T-cell (primary cell): Measurements from ENCODE around the gene CBL. TPM values are rescaled to one million over a fixed set of nuclear protein-coding genes. Genes with fewer than 3 reads are reported as not detected.

Source experiments
- ATAC-seq, 4 experiments: fragments of 200-7000 bp in 3 of 4; fragments of 150-1000 bp in 1 of 4; cut with Tn5 transposase; replicated peaks in 1 of 4; 1 replicate in 3 of 4; 2 replicates in 1 of 4; pipeline ENCODE4 v1.10.0; 2021; ENCODE audit warnings: moderate library complexity in 3 of 4, mild to moderate bottlenecking in 2 of 4, moderate number of reproducible peaks in 1 of 4
- CTCF ChIA-PET, 2 donors: fragments of 300-600 bp; sonication (Branson Sonifier 250); formaldehyde crosslinking; loops; one replicate each; lab custom pipeline; 2022; ENCODE audit warnings: antibody characterized with exemption in 2 of 2; lab: Charles Lee
- POLR2A ChIA-PET, 2 donors: fragments of 300-600 bp; sonication (Branson Sonifier 250); formaldehyde crosslinking; loops; one replicate each; lab custom pipeline; 2022; ENCODE audit warnings: antibody characterized with exemption in 2 of 2; lab: Charles Lee
- DNase-seq, 35 experiments: peaks; one replicate each; pipeline versions ENCODE4 v3.0.0 to v3.0.0-alpha.2; 2013 to 2023
- H3K27ac ChIP-seq: one replicate; pipeline ENCODE4 v1.5.1; 2013; ENCODE audit warnings: low read length
- H3K27me3 ChIP-seq, 2 experiments: replicated peaks in 1 of 2; 1 replicate in 1 of 2; 2 replicates in 1 of 2; pipeline versions ENCODE4 v1.6.1 to v1.7.0; 2013; ENCODE audit warnings: low read length in 1 of 2, mixed read lengths in 1 of 2; ENCODE audit not compliant: control insufficient read depth in 2 of 2, insufficient read depth in 2 of 2; ENCODE audit errors: extremely low read depth in 1 of 2
- H3K36me3 ChIP-seq, 2 donors: 1 replicate in 1 of 2; 2 replicates in 1 of 2; pipeline versions ENCODE4 v1.6.1 to v1.7.0; 2013; ENCODE audit warnings: low read length in 1 of 2; ENCODE audit not compliant: control insufficient read depth in 2 of 2, insufficient read depth in 1 of 2; ENCODE audit errors: extremely low read depth in 1 of 2
- H3K4me1 ChIP-seq, 2 experiments: 1 replicate in 1 of 2; 2 replicates in 1 of 2; pipeline versions ENCODE4 v1.6.1 to v1.7.0; 2013; ENCODE audit warnings: low read length in 2 of 2, mixed read lengths in 1 of 2; ENCODE audit not compliant: insufficient read depth in 2 of 2, control insufficient read depth in 1 of 2; ENCODE audit errors: extremely low read depth in 1 of 2
- H3K4me3 ChIP-seq, 2 donors: 1 replicate in 1 of 2; 2 replicates in 1 of 2; pipeline versions ENCODE4 v1.5.1 to v1.7.0; 2013; ENCODE audit warnings: mild to moderate bottlenecking in 2 of 2, low read length in 1 of 2, moderate library complexity in 1 of 2; ENCODE audit not compliant: control insufficient read depth in 1 of 2; ENCODE audit errors: extremely low read depth in 1 of 2
- H3K9me3 ChIP-seq: 2 replicates; pipeline ENCODE4 v1.7.0; 2013
- H3K27ac Mint-ChIP-seq, 2 donors: one replicate each; pipeline ENCODE4 v1.8.0; 2020 to 2021; ENCODE audit warnings: mild to moderate bottlenecking in 2 of 2, mixed read lengths in 2 of 2
- H3K27me3 Mint-ChIP-seq, 2 donors: one replicate each; pipeline ENCODE4 v1.8.0; 2021 to 2022; ENCODE audit warnings: mixed read lengths in 2 of 2
- H3K36me3 Mint-ChIP-seq: one replicate; pipeline ENCODE4 v1.8.0; 2021; ENCODE audit warnings: mixed read lengths
- H3K4me1 Mint-ChIP-seq, 3 donors: one replicate each; pipeline ENCODE4 v1.8.0; 2020 to 2022; ENCODE audit warnings: mixed read lengths in 3 of 3, mild to moderate bottlenecking in 1 of 3
- H3K4me3 Mint-ChIP-seq, 3 donors: one replicate each; pipeline ENCODE4 v1.8.0; 2020 to 2022; ENCODE audit warnings: mild to moderate bottlenecking in 3 of 3, mixed read lengths in 3 of 3, moderate library complexity in 3 of 3
- H3K9me3 Mint-ChIP-seq, 3 donors: one replicate each; pipeline ENCODE4 v1.8.0; 2020 to 2022; ENCODE audit warnings: mixed read lengths in 3 of 3
- WGBS: methylation state at CpG from one replicate; pipeline ENCODE4 v1.1.5; 2013; ENCODE audit warnings: missing lambda C conversion rate; ENCODE audit not compliant: insufficient coverage; 5-methylcytosine and 5-hydroxymethylcytosine counted together
- total RNA-seq, 35 experiments: library from RNA in 6 of 35; stranded (reverse) in 6 of 35; fragments of 120-200 nt in 1 of 35; gene quantifications; one replicate each; pipeline versions ENCODE4 v1.2.1 to v1.2.4 and lab custom pipeline; 2013 to 2026

Gene CBL
- total RNA-seq, 5 donors from 2014 or later (not counting 1 experiment from before 2014, with no cell fraction given): 40.9 to 42.2 (median 41.1) TPM

DNA sequence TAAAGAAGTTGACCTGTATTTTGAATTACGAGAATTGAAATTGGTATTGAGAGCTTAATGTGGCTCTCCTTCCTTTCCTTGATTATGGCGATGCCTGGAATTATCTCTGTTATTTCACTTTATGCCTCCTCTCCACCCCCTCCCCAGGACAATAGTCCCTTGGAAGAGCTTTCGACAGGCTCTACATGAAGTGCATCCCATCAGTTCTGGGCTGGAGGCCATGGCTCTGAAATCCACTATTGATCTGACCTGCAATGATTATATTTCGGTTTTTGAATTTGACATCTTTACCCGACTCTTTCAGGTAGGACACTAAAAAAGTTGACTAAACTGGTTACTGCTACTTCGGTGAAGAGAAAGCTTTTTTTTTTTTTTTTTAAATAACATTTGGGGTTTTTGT is 67.6 kb downstream of the CBL start:
- Mint-ChIP-seq H3K4me1 (peaks cover 16 to 26% (median 17%) of the 10 kb centered on the region in 3 donors), H3K4me3 (no peak overlapping the region), H3K27ac (peak overlapping the region in 1 of 2 donors; percentile 69), H3K27me3 (no peaks in the 10 kb centered on the region), H3K36me3 (peaks cover 45% of the 10 kb centered on the region), H3K9me3 (no peaks in the 10 kb centered on the region)
- Histone ChIP-seq H3K4me3 (no peak overlapping the region), H3K9me3 (no peaks in the 10 kb centered on the region), H3K27me3 (no peaks in the 10 kb centered on the region), H3K27ac (no peak overlapping the region), H3K4me1 (peaks cover 4 to 10% of the 10 kb centered on the region in 2 experiments), H3K36me3 (peaks cover 0 to 58% of the 10 kb centered on the region in 2 donors)
- DNase-seq: no peak
- POLR2A ChIA-PET: interaction anchor here in 1 of 2 donors (0.6 to 0.7 kb wide), 2 partner anchors 32 to 34 kb away, joined by 3 to 11 read pairs; no protein-coding TSS in a partner anchor
- ATAC-seq: no peak
- WGBS: 100% methylated on average over 2 of the region's 6 CpGs
- CTCF ChIA-PET: interaction anchor here (0.6 to 1.5 kb wide), 7 partner anchors 10 to 257 kb away, joined by 3 to 6 read pairs (median 4); no protein-coding TSS in a partner anchor

DNA sequence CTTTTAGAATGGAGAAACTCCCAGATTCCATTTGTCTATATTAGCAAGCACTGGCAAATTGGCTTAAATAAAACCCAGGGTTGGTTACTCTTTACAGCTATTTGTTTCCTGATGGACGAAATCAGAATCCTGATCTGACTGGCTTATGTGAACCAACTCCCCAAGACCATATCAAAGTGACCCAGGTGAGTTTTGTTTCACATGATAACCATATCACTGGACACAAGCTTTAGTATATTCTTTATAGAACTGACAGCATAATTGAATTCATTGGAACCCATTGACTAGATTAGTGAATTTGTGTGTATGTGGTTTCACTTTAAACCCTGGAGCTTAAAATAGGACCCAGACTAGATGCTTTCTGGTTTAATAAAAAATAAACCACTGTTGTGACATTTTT is 71.5 kb downstream of the CBL start:
- 100% methylated on average over 1 of the region's 1 CpG for WGBS
- Mint-ChIP-seq H3K36me3 (peaks cover 42% of the 10 kb centered on the region), H3K27me3 (no peaks in the 10 kb centered on the region), H3K4me3 (no peak overlapping the region), H3K27ac (no peak overlapping the region), H3K9me3 (no peaks in the 10 kb centered on the region), H3K4me1 (peaks cover 15 to 27% (median 17%) of the 10 kb centered on the region in 3 donors)
- ATAC-seq (no peak), DNase-seq (no peak)
- POLR2A ChIA-PET: interaction anchor here (0.6 to 0.7 kb wide), 3 partner anchors 11 to 52 kb away, joined by 3 to 4 read pairs (median 3); no protein-coding TSS in a partner anchor
- H3K36me3 ChIP-seq: peaks cover 0 to 70% of the 10 kb centered on the region in 2 donors
- no peaks in the 10 kb centered on the region for H3K9me3 ChIP-seq
- CTCF ChIA-PET: interaction anchor here (1.2 to 1.6 kb wide), 3 partner anchors 13 to 72 kb away, joined by 3 to 4 read pairs (median 3); partner anchors contain the start of gene CBL (in 1 of the 2)
- peaks cover 9 to 10% of the 10 kb centered on the region in 2 experiments for H3K4me1 ChIP-seq
- H3K27me3 ChIP-seq: no peaks in the 10 kb centered on the region
- H3K4me3 ChIP-seq: no peak overlapping the region
- H3K27ac ChIP-seq: no peak overlapping the region

DNA sequence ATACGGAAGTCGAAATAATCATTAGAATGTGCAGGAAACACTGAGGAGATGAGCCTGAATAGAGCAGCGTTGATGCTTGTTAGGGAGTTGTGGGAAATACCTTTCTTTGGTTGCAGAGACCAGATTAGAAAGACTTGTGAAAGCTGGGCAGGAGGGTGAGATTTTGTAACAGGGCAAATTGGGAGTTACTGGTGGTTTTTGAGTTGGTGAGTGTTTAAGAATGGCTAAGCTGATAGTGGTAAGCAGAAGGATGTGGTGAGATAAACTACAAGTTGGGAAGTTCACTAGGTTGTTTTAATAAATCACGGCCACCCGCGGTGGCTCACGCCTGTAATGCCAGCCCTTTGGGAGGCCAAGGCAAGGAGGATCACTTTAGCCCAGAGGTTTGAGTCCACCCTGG is 76.4 kb downstream of the CBL start:
- H3K27me3 Mint-ChIP-seq: no peaks in the 10 kb centered on the region
- no peak overlapping the region for H3K4me3 Mint-ChIP-seq
- H3K9me3 Mint-ChIP-seq: no peaks in the 10 kb centered on the region
- Histone ChIP-seq H3K36me3 (peaks cover 7 to 53% of the 10 kb centered on the region in 2 donors), H3K4me1 (peaks cover 10 to 21% of the 10 kb centered on the region in 2 experiments), H3K27ac (no peak overlapping the region), H3K27me3 (no peaks in the 10 kb centered on the region), H3K4me3 (no peak overlapping the region), H3K9me3 (no peaks in the 10 kb centered on the region)
- DNase-seq (no peak), ATAC-seq (no peak)
- ChIA-PET POLR2A (interaction anchor here in 1 of 2 donors (1.4 kb wide), 1 partner anchor 24 kb away, joined by 4 read pairs; no protein-coding TSS in a partner anchor), CTCF (interaction anchor here (0.7 to 3.3 kb wide), 8 partner anchors 9 to 77 kb away, joined by 3 to 25 read pairs (median 4); partner anchors contain the start of gene CBL (in 1 of the 2))
- H3K27ac Mint-ChIP-seq: peak overlapping the region; percentile 13 to 66
- H3K4me1 Mint-ChIP-seq: peaks cover 26 to 39% (median 30%) of the 10 kb centered on the region in 3 donors
- WGBS: 80% methylated on average over 7 of the region's 7 CpGs
- H3K36me3 Mint-ChIP-seq: peaks cover 35% of the 10 kb centered on the region

DNA sequence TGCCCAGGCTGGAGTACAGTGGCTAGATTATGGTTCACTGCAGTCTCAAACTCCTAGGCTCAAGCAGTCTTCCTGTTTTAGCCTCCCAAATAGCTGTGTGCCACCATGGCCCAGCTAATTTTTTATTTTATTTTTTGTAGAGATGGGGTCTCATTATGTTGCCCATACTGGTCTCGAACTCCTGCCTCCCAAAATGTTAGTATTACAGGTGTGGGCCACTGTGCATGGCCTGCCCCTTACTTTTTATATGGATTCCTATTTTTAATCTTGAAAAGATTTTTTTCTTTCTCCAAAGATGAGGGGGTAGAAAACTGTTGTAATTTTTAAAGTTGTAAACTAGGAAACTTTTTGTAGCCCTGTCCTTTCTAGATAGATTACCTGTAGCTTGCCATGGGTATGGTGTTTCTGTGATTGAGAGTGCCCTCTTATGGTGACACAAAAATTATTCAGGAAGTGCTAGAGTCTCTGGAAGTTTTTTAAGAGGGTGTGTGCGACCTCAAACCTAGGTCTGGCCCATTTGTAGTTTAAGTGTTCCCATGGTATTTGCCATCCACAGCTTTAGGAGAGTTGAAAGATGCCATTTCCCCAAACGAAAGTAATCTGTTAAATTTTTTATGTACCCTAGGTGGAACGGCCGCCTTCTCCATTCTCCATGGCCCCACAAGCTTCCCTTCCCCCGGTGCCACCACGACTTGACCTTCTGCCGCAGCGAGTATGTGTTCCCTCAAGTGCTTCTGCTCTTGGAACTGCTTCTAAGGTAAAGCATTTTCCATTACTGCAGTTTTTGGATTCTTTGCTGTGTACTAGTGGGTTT is 78.4 kb downstream of the CBL start:
- Histone ChIP-seq H3K9me3 (no peaks in the 10 kb centered on the region), H3K4me1 (peaks cover 10 to 21% of the 10 kb centered on the region in 2 experiments), H3K27ac (no peak overlapping the region), H3K27me3 (no peaks in the 10 kb centered on the region), H3K36me3 (peaks cover 7 to 46% of the 10 kb centered on the region in 2 donors), H3K4me3 (no peak overlapping the region)
- H3K27ac Mint-ChIP-seq: peak overlapping the region; percentile 37 to 69
- ChIA-PET CTCF (interaction anchor here (0.6 to 3.3 kb wide), 17 partner anchors 10 to 217 kb away, joined by 3 to 25 read pairs (median 3); partner anchors contain the start of genes CBL (in 1 of the 2), NLRX1 (in 1 of the 2) and VPS11 (in 1 of the 2)), POLR2A (no interaction called here)
- peaks cover 26 to 39% (median 30%) of the 10 kb centered on the region in 3 donors for H3K4me1 Mint-ChIP-seq
- WGBS: 0% methylated on average over 1 of the region's 9 CpGs
- no peaks in the 10 kb centered on the region for H3K9me3 Mint-ChIP-seq
- H3K36me3 Mint-ChIP-seq: peaks cover 42% of the 10 kb centered on the region
- ATAC-seq: peak; percentile 91 to 97 (median 94)
- H3K4me3 Mint-ChIP-seq: no peak overlapping the region
- no peaks in the 10 kb centered on the region for H3K27me3 Mint-ChIP-seq
- DNase-seq: peak in 11 of 35 experiments; percentile 7 to 75 (median 15)

DNA sequence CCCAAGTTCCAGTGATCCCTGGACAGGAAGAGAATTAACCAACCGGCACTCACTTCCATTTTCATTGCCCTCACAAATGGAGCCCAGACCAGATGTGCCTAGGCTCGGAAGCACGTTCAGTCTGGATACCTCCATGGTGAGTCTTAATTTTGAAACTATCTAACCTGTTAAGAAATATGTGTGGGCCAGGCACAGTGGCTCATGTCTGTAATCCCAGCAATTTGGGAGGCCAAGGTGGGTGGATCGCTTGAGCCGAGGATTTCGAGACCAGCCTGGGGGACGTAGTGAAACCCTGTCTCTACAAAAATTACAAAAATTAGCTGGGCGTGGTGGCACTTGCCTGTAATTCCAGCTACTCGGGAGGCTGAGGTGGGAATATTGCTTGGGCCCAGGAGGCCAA is 79.3 kb downstream of the CBL start:
- Mint-ChIP-seq H3K4me1 (peaks cover 26 to 38% (median 29%) of the 10 kb centered on the region in 3 donors), H3K4me3 (no peak overlapping the region), H3K27me3 (no peaks in the 10 kb centered on the region), H3K36me3 (peaks cover 42% of the 10 kb centered on the region), H3K9me3 (no peaks in the 10 kb centered on the region), H3K27ac (no peak overlapping the region)
- no peaks in the 10 kb centered on the region for H3K27me3 ChIP-seq
- ATAC-seq (no peak), DNase-seq (no peak)
- H3K4me1 ChIP-seq: peaks cover 10 to 21% of the 10 kb centered on the region in 2 experiments
- peaks cover 13 to 46% of the 10 kb centered on the region in 2 donors for H3K36me3 ChIP-seq
- CTCF ChIA-PET: interaction anchor here in 1 of 2 donors (0.5 to 3.3 kb wide), 5 partner anchors 13 to 80 kb away, joined by 3 to 25 read pairs (median 4); partner anchors contain the start of gene CBL
- H3K9me3 ChIP-seq: no peaks in the 10 kb centered on the region
- WGBS: 96% methylated on average over 6 of the region's 9 CpGs
- POLR2A ChIA-PET: no interaction called here
- H3K27ac ChIP-seq: no peak overlapping the region
- no peak overlapping the region for H3K4me3 ChIP-seq

DNA sequence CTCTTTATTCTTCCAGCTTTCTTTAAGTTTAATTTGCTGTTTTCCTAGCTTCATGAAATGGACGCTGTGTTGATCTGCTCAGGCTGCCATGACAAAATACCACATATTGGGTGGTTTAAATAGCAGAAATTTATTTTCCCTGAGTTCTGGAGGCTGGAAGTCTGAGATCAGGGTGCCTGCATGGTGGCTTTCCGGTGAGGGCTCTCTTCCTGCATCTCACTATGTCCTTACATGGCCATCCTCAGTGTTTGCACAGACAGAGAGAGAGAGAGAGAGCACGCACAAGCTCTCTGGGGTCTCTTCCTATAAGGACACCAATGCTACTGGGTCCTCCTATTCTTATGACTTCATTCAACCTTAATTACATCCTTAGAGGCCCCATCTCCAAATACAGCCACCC is 82.1 kb downstream of the CBL start:
- no peaks in the 10 kb centered on the region for H3K9me3 Mint-ChIP-seq
- H3K4me1 Mint-ChIP-seq: peaks cover 10 to 14% (median 12%) of the 10 kb centered on the region in 3 donors
- Histone ChIP-seq H3K9me3 (no peaks in the 10 kb centered on the region), H3K27ac (no peak overlapping the region), H3K27me3 (no peaks in the 10 kb centered on the region), H3K36me3 (peaks cover 16 to 51% of the 10 kb centered on the region in 2 donors), H3K4me3 (no peak overlapping the region), H3K4me1 (peaks cover 0 to 10% of the 10 kb centered on the region in 2 experiments)
- H3K27ac Mint-ChIP-seq: no peak overlapping the region
- H3K27me3 Mint-ChIP-seq: no peaks in the 10 kb centered on the region
- DNase-seq (no peak), ATAC-seq (no peak)
- ChIA-PET POLR2A (no interaction called here), CTCF (no interaction called here)
- WGBS: no CpG with 5 or more reads among the region's 3 CpGs
- peaks cover 47% of the 10 kb centered on the region for H3K36me3 Mint-ChIP-seq
- no peak overlapping the region for H3K4me3 Mint-ChIP-seq
